Stimulated activated CD4-positive, alpha-beta T cell treated with anti-CD3 and anti-CD28 coated beads, Interleukin-1b, Interleukin-23, amount 100 ng/mL, for 48 hours (primary cell): ENCODE data around the gene OST4.

Source experiments
- DNase-seq: peaks from one replicate; pipeline ENCODE4 v3.0.0-alpha.2; 2020

Gene OST4

DNA sequence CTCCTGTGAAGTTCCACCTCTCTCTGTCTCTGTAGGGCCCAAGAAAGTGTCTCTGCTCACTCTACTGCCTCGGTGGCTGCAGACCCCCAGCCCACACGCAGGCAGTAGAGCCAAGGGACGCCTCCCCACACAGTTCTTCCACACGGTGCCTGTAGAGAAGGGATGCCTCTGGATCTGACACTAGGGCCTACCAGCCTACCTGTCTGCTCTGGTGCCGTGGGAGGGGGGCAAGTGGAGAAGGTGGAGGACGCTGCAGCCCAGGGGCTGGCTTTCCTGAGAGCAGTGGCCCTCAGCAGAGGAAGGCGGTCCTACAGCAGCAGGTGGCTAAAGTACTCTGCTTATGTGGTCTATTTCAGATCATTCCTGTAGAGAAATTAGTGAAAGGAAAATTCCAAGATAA lies 47.7 kb downstream of the OST4 start:
- DNase-seq = no peak

DNA sequence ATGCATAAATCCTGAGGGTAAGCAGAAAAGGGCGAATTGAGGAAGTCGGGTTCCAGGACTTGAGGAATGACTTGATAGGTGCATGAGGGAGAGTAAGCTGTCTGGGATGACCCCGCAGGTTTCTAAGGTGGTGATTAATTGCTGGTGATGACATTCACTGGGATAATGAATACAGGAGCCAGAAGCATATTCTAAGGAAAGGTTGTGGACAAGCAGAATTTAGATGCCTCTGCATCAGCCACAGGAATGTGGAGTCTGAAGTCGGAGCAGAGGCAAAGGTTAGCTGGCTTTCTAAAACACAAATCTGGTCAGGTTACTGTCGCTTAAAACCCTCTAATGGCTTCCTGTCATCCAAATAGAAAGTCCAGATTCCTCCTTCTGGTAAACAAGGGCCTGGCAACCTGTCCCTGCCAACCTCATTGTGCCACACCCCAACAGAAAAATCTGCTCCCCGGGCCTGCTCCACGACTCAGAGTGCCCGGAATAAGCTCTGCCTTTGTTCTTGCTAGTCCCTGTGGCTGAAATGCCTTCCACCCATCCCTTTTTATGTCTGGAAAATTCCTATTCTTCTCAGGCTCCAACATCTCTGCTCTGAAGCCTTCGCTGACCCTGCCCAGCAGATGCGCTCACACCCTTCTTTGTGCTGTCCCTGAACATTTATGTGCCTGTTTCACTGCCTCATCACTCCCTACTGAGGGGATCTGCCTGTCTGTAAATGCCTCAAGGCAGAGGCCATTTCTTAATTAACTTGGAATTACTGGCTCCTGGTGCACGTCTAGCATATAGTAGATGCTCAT lies 50.0 kb downstream of the OST4 start:
- DNase-seq = no peak
